GM19025 (cell line): Measurements from ENCODE around the gene HSP90AB1.

Experiments
- ATAC-seq: cut with Tn5 transposase; IDR thresholded peaks from one replicate; pipeline ENCODE4 v1.9.1; 2021; ENCODE audit warnings: mild to moderate bottlenecking, low read depth, moderate library complexity; ENCODE audit not compliant: unreplicated experiment

The HSP90AB1 gene

GRCh38 chr6:44278315-44278714, 31.4 kb downstream of the HSP90AB1 start:
- no peak for ATAC-seq

GRCh38 chr6:44278774-44279697, 32.1 kb downstream of the HSP90AB1 start:
- ATAC-seq: no peak

GRCh38 chr6:44284121-44284520, 37.2 kb downstream of the HSP90AB1 start:
- no peak for ATAC-seq

GRCh38 chr6:44284867-44285266, 38.0 kb downstream of the HSP90AB1 start:
- ATAC-seq: no peak

DNA sequence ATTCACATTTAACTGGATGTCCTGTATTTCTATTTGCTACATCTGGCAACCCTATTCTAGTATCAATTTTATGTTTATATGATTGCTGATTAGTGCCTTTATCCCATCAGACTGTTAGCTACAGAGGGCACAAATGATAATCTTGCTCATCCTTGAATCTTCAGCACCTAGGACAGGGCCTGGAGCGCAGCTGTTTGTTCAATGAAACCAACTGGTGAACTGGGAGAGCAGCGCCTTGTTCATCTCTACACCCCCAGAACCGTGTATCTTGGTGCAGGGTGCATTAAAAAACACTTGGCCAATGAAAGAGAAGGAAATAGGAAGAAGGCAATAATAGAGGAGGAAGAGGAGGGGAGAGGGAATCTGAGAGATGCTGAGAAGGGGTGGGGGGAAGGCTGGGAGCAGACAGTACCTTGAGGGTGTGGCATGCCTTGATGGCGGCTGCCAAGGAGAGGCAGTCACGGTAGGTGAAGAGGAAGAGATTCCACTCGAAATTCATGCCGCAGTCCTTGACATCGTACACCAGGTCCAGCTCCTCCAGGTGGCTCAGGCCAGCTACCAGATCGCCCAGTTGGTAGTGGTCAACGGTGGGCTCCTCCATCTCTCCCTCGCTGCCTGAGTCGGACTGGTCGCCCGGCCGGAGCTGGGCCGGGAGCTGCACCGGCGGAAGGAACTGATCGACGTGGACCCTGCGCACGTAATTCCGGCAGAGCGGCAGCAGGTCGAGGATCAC, 38.8 kb downstream of the HSP90AB1 start:
- no peak for ATAC-seq

GRCh38 chr6:44286285-44286565, 39.3 kb downstream of the HSP90AB1 start:
- no peak for ATAC-seq

DNA sequence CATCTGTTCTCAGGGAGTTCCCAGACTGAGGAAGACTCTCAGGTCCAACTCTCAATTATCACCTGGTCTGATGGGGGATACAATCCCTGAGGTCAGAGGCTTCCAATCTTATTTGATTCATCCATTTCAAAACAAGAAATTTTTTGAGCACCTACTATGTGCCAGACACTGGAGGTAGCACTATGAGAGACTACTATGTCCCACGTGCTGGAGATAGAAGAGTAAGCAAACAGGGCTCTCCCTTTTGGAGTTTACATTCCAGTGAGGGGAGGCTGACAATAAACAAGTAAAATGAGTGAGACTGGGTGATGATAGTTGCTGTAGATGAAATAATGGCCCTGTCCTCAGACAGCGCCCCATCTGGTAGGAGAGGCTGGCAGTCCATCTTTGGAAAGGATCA, 39.8 kb downstream of the HSP90AB1 start:
- no peak for ATAC-seq

- no peak for ATAC-seq
These were observed 42.9 kb downstream of the HSP90AB1 start for GRCh38 chr6:44289726-44290260.

- no peak for ATAC-seq
These were observed 44.9 kb downstream of the HSP90AB1 start for GRCh38 chr6:44291841-44292240.

- ATAC-seq: no peak
These were observed 45.9 kb downstream of the HSP90AB1 start for GRCh38 chr6:44292661-44293365.

GRCh38 chr6:44294832-44295791, 48.2 kb downstream of the HSP90AB1 start:
- ATAC-seq: no peak

- ATAC-seq: no peak
These were observed 50.5 kb downstream of the HSP90AB1 start for GRCh38 chr6:44297063-44298038.

- ATAC-seq: no peak
These were observed 51.3 kb downstream of the HSP90AB1 start for GRCh38 chr6:44298055-44298803.

- ATAC-seq: no peak
These were observed 52.0 kb downstream of the HSP90AB1 start for GRCh38 chr6:44298864-44299263.

GRCh38 chr6:44300292-44300823, 53.5 kb downstream of the HSP90AB1 start:
- no peak for ATAC-seq

- no peak for ATAC-seq
These were observed 54.2 kb downstream of the HSP90AB1 start for GRCh38 chr6:44301106-44301505.

GRCh38 chr6:44301782-44302564, 55.1 kb downstream of the HSP90AB1 start:
- no peak for ATAC-seq
